Left renal cortex interstitium (tissue), 4 donors: ENCODE results near the gene KIFC1. TPM values are rescaled to one million over a fixed set of nuclear protein-coding genes. Genes with fewer than 3 reads are reported as not detected.
"Not testable (repeated sequence)": the region's sequence is repeated elsewhere in the genome, so short reads cannot be mapped to it uniquely, and the experiment has no call there.

Experiments used
- DNase-seq, 4 donors: peaks; one replicate each; pipeline ENCODE4 v3.0.0-alpha.2; 2013; ENCODE audit warnings: low read depth in 4 of 4, low spot score in 2 of 4, missing footprints in 1 of 4
- polyA plus RNA-seq, 4 donors: library from polyadenylated mRNA; unstranded; fragments of 120-200 nt; gene quantifications; one replicate each; pipeline ENCODE4 v1.2.1, GENCODE V29; 2013; ENCODE audit not compliant: insufficient read length in 4 of 4

The KIFC1 gene
- polyA plus RNA-seq, 4 donors, result 35.9 to 49.1 (median 43.3) TPM

DNA sequence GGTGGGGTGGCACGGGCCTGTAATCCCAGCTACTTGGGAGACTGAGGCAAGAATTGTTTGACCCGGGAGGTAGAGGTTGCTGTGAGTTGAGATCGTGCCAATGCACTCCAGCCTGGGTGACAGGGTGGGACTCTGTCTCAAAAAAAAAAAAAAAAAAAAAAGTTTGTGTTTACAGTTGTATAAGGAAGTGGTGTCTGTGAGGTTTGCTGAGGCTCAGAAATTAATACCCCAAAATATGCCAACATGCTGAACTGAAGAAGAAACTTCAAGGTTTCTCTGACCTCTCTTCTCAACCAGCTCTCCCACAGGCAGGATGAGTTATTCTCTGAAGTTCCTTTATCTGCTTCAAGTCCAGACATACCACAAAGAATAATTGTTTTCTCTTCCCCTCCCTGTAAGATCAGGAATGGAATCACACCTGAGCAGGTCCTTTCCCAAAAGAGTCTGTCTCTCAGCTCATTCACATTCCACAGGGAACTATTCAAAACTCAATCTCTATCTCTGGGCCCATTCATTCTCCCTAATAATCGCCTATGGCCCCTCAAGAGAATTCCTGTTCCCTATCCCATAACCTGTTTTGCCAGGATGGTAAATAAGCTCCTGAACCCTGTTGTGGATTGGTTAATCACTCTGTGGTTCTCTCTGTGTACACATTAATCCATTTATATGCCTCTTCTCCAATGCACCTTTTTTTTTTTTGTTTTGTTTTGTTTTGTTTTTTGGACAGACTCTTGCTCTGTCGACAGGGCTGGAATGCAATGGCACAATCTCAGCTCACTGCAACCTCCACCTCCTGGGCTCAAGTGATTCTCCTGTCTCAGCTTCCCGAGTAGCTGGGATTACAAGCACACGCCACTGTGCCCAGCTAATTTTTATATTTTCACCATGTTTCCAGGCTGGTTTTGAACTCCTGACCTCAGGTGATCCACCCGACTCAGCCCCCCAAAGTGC lies 17.4 kb upstream of the KIFC1 start:
- DNase-seq, result no peak

DNA sequence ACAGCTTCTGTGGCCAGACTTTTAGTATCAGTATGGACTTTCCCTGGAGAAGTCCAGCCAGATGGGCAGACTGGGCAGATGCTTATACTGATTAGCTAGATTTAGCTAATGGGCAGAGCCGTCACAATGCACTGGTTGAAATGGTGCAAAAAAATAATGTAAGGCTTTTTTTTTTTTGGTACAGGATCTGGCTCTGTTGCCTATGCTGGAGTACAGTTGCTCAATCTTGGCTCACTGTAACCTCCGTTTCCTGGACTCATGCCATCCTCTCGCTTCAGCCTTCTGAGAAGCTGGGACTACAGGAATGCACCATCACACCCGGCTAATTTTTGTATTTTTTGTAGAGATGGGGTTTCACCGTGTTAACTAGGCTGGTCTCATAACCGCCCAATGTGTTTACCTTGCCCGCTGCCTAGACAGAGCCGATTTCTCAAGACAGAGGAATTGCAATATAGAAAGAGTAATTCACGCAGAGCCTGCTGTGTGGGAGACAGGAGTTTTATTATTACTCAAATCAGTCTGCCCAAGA lies 16.4 kb upstream of the KIFC1 start:
- DNase-seq, result peak in 1 of 4 donors; percentile 48

DNA sequence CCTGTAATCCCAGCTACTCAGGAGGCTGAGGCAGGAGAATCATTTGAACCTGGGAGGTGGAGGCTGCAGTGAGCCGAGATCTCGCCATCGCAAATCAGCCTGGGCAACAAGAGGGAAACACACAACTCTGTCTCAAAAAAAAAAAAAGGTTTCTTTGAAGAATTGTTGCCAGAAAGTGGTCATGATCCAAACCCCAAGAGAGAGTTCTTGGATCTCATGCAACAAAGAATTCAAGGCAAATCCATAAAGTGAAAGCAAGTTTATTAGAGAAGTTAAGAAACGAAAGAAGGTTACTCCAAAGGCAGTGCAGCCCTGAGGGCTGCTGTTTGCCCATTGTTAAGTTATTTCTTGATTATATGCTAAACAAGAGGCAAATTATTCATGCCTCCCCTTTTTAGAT lies 14.5 kb upstream of the KIFC1 start:
- DNase-seq, result no peak

DNA sequence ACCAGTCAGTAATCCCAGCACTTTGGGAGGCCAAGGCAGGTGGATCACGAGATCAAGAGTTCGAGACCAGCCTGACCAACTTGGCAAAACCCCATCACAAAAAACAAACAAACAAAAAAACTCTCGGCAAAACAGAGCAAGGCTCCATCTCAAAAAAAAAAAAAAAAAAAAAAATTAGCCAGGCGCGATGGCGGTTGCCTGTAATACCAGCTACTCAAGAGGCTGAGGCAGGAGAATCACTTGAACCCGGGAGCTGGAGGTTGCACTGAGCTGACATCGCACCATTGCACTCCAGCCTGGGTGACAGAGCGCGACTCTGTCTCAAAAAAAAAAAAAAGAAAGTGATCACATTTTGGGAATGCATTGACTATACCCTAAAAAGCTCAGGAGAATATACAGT lies 12.4 kb upstream of the KIFC1 start:
- DNase-seq, result not testable (repeated sequence)

DNA sequence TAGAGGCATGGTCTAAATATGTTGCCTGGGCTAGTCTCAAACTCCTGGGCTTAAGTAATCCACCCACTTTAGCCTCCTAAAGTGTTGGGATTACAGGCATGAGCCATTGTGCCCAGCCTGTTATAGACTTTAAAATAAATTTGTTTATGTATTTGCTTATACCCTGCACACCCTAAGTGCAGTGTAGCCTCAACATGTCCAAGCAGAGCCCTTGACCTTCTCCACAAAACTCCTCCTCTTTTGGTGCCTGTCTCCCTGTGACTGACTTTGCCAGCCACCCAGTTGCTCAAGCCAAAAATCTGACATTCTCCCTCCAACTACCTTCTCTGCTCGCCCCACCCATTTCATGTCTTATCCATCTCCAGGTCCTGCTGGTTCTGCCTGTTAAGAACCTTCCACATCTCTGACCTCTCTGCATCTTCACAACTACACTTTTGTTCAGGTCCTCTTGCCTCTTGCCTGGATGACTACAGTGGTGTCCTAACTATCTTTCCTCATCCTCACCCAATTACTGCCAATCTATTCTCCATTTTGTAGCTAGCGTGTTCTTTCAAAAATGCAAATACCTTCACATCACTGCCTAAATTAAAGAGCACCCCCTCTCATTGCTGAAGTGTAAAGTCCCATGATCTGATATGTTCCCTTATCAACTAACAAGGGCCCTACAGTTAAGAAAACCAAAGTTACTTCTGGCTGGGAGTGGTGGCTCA lies 11.2 kb upstream of the KIFC1 start:
- no peak for DNase-seq

DNA sequence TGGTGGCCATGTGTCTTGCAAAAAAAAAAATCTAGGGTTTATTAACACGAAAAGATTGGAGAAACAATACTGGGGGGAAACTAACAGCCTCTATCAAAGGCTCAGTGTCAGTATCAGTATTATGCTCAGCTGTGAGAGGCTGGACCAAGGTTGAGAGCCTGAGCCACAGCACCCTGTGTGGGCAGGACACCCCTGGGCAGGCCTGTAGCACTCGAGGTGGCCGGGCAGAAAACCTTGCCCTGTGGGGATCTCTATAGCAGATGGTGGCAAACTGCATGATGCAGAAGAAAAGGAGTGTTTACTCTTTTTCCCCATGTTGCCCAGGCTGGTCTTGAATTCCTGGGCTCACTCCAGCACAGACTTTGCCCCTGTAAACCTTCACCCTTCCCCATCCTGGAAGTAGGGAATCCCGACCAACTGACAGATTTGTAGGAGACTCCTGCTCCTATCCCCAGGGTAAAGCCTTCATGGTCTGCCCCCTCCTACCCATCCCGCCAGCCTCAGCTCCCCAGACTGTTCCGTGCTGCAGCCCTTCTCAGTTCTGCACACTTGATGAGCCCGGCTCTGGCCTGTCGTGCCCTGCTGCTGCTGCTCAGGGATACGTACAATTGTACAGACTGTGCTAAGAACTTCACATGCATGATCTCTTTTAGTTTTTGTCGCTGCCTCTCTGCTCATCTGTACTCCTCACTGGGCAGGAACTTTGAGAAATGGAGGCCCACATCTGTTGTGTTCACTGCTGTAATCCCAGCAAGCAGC lies 8.0 kb upstream of the KIFC1 start:
- no peak for DNase-seq

DNA sequence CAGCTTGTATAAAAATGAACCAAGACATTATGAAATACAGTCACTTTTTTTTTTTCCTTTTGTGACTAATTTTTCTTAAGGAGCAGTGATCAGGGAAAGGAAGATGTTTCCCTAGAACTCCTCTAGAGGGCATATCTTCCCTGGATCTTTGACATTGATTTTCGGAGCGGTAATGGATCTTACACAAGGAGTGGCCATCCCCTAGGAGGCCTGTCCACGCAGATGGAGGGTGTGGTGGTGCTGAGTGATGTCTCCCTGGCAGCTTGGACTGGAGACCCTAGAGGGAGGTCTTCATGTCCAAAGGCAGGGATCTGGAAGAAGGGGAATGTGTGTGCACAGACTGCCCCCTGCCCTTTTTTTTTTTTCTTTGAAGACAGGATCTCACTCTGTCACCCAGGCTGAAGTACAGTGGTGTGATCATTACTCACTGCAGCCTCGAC lies 7.0 kb upstream of the KIFC1 start:
- DNase-seq, result no peak

DNA sequence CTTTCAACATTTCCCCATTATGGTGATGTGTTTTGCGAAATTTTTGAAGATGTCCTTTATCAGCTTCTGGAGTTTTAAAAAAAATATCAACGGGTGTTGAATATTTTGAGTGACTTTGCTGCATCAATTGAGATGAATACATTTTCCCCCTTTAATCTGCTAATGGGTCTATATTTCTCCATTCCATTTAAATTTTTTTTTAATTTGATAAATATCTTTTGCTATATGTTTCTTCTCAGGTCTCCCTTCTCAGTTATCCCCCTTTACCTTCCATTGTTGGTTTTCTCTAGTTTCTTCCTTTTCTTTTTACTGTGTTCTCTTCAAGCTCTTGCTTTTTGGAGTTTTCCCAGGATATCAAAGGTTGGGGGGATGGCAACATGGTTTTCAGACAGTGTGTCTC lies 1.4 kb upstream of the KIFC1 start:
- no peak for DNase-seq

DNA sequence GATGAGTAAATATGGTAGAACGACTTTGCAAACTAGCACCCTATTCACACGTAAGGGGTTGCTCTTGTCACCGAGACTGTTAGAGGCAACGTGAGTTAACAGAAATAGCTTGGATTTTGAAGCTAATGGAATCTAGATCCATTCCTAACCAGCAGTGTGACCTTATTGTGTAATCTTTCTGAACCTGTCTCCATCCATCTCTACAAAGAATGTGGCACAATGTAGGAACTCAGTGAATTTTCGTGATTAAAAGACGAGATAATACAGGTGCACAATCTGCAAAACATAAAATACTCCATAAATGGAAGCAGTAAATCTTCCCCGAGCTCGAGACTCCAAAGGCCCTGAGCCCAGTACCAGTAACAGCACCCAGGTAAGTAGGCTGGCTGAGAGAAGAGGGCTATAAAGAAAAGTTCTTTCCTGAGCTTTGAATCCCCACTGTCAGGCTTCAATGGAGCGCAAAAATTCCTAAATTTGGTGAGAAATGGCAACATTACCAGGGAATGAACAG lies 801 bp upstream of the KIFC1 start:
- DNase-seq, result no peak

DNA sequence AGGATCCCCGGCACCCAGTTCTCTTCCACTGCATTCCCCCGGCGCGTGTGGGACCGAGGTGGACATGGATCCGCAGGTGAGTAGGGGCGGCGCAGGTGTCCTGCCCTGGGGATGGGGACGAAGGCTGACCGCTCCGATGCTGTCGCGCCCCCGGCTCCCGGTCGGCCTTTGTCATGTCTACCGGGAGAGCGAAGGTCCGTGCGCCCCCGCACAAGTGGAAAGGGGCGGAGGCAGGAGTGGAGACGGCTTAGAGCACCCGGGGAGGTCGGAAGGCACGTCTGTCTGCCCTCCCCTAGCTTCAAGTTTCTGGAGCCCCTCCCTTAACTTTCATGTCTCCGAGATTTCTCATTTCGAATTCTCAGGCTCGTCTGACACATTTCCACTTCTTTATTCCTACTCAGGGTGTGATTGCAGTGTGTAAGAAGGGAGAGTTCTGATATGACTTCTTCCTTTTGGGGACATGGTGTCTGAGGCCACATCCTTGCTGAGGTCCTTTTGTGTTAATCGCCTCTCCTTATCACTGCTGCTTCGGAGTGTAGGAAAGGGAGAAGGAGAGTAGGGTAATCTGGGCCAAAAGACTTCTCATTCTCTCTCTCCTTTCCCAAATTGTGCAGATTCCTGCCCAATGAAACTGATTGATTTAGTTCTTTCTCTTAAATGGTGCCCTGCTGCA lies 435 bp downstream of the KIFC1 start:
- DNase-seq, result no peak

DNA sequence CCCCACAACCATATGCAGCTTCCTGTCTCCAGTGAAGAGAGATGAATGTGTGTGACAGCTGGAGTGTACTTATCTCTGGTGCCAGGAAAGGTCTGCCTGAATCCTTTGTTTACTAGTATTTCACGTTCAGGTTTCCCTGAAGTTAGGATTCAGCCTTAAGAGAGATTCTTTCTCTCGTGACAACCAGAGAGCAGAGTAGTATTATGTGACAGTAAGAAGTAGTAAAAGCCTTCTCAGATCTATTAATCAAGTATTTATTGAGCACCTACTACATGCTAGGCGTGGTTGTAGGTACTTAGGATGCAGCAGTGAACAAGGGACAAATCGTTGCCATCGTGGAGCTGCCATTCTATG lies 949 bp downstream of the KIFC1 start:
- DNase-seq, result no peak

DNA sequence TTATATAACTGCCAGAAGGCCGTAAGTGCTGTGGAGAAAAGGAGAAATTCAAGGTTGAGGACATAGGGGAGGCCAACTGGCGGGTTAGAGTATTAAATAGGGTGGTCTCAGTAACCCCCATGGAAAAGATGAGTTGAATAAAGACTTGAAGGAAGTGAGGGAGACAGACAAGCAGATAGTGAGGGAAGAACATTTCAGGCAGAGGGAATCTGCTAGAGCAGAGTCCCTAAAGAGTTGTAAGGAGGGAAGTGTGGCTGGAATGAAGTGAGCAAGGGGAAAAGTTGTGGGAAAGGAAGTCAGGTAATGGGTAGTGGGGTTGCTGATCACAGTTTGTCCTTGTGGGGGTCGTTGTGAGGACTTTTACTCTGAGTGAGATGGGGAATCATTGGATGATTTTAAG lies 1.4 kb downstream of the KIFC1 start:
- no peak for DNase-seq

DNA sequence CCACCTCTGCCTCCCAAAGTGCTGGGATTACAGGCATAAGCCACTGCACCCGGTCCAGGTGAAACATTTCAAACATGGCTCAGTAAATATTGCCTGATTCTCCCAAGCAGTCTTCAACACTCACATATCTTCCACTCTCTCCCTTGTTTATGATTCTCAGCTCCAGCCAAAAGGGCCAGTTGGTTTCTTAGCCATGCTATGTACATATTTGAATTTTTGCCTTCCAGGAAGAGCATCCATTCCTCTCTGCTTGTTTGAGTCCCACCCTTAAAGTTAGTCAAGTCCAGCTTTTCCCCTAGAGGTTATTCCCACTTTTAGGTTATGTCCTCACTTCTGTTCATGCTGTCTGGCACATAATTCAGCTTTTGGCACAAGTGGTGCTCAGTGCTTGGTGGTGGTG lies 5.9 kb downstream of the KIFC1 start:
- DNase-seq, result no peak

DNA sequence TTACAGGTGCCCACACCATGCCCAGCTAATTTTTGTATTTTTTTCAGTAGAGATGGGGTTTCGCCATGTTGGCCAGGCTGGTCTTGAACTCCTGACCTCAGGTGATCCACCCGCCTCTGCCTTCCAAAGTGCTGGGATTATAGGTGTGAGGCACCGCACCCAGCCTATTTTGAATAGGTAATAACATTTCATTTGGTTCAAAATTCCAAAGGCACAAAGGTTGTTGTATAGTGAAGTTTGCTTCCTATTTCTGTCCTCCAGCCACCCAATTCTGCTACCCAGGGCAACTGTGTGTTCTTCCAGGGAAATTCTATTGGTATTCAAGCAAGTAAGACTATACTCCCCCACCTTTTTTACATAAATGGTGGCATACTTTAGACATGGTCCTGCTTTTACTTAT lies 7.0 kb downstream of the KIFC1 start:
- DNase-seq, result not testable (repeated sequence)

DNA sequence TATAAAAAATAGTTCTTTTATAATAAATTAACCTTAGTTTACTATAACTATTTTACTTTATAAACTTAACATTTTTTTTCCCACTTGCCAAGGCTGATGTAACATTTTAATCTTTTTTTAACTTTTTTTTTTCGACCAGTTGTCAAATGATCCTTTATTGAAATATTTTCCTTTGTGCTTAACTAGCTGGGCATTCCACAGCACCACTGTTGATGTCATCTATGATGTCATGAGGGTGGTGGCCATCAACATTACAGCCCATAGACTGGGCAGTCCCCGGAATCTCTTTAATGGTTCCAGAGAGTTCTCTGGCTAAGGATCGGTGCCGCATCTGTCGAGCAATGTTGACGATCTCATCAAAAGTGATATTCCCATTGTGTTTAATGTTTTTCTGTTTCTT lies 8.3 kb downstream of the KIFC1 start:
- DNase-seq, result not testable (repeated sequence)

DNA sequence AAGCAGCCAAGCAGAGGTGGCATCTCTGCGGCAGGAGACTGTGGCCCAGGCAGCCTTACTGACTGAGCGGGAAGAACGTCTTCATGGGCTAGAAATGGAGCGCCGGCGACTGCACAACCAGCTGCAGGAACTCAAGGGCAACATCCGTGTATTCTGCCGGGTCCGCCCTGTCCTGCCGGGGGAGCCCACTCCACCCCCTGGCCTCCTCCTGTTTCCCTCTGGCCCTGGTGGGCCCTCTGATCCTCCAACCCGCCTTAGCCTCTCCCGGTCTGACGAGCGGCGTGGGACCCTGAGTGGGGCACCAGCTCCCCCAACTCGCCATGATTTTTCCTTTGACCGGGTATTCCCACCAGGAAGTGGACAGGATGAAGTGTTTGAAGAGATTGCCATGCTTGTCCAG lies 13.3 kb downstream of the KIFC1 start:
- no peak for DNase-seq

DNA sequence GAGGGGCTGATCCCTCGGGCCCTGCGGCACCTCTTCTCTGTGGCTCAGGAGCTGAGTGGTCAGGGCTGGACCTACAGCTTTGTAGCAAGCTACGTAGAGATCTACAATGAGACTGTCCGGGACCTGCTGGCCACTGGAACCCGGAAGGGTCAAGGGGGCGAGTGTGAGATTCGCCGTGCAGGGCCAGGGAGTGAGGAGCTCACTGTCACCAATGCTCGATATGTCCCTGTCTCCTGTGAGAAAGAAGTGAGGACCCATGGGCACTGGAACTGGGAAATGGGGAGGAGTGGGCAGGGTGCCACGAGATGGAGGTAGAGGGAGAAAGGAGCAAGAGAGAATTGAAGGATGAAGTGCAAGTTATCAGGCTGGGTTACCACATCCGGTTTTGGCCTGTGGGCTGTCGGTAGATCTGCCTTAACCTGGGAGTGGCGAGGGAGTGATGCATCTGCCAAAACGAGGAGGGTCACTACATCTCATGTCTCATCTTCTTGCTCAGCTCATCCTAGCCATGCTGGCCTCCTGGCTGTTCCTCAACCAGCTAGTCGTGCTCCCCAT lies 13.8 kb downstream of the KIFC1 start:
- no peak for DNase-seq

DNA sequence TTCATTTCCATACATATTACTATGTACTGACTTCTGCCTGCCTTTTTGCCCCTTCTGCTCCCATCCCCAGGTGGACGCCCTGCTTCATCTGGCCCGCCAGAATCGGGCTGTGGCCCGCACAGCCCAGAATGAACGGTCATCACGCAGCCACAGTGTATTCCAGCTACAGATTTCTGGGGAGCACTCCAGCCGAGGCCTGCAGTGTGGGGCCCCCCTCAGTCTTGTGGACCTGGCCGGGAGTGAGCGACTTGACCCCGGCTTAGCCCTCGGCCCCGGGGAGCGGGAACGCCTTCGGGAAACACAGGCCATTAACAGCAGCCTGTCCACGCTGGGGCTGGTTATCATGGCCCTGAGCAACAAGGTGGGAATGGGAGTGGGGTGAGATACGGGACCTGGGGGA lies 14.5 kb downstream of the KIFC1 start:
- no peak for DNase-seq

DNA sequence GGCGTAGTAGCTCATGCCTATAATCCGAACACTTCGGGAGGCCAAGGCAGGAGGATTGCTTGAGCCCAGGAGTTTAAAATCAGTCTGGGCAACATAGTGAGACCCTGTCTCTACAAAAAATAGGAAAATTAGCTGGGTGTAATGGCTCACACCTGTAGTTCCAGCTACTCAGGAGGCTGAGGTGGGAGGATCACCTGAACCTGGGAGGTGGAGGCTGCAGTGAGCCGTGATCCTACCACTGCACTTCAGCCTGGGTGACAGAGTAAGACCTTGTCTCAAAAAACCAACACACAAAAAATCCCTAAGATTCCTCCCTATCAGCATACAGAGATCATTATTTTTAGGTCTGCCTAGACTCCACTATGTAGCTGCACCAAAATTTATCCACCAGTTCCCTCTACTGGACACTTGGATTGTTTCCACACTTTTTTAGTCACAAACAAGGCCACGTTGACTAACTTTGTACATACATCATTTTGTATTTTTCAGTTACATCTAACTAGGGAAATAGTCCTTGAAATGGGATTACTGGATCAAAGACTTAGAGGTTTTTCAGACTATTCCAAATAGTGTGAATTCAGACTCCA lies 15.6 kb downstream of the KIFC1 start:
- no peak for DNase-seq
